ENCODE results near the gene DUSP8.
A peak's percentile ranks its signal among the peaks of the same experiment; 100 is the strongest.

DUSP8 gene

DNA sequence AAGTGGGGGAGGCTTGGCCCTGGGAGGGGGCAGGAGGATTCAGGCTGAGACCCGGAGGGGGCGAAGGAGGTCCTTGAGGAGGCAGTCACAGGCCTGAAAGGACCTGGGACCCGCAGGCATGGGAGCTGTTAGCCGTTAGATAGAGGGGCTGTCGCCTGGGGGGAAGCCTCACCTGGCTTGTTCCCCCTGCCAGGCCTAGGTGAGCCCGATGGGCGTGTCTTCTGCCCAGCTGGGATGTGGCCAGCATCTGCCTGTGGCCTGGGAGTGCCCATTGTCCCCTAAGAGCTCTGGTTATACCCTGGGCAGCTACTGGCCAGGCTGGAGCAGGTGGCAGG, 1.8 kb upstream of the DUSP8 start:
- Histone ChIP-seq H3K9me3 (ENCODE audit: insufficient read depth, low read length) (no peaks in the 10 kb centered on the region), H3K9me2 (replicated peaks; ENCODE audit: insufficient read depth, low read length) (no peaks in the 10 kb centered on the region), H3K27ac (ENCODE audit: low read depth, low read length) (no peak overlapping the region), H3K4me3 (ENCODE audit: insufficient read depth, low read length, poor library complexity, severe bottlenecking) (peak overlapping the region; percentile 47), H3K4me2 (ENCODE audit: low read depth, low read length, poor library complexity, severe bottlenecking) (peak overlapping the region; percentile 68), H4K20me1 (ENCODE audit: low read depth, low read length) (no peaks in the 10 kb centered on the region), H3K36me3 (ENCODE audit: low read length) (no peaks in the 10 kb centered on the region), H3K79me2 (ENCODE audit: insufficient read depth, low read length) (no peaks in the 10 kb centered on the region), H3K27me3 (ENCODE audit: low read length) (no peaks in the 10 kb centered on the region), H2AFZ (ENCODE audit: low read depth, low read length, severe bottlenecking) (no peak overlapping the region), H3K9ac (ENCODE audit: low read length) (peak overlapping the region; percentile 32; the same call in 1 of the 2 replicates), H3F3A (ENCODE audit: insufficient read depth) (no peaks in the 10 kb centered on the region)
- TF ChIP-seq EZH2phosphoT487 (conservative IDR thresholded peaks at IDR 0.05; ENCODE audit: low read length) (no peak), CTCF (IDR thresholded peaks at IDR 0.05; ENCODE audit: insufficient read depth, low read length, poor library complexity, severe bottlenecking) (no peak)

DNA sequence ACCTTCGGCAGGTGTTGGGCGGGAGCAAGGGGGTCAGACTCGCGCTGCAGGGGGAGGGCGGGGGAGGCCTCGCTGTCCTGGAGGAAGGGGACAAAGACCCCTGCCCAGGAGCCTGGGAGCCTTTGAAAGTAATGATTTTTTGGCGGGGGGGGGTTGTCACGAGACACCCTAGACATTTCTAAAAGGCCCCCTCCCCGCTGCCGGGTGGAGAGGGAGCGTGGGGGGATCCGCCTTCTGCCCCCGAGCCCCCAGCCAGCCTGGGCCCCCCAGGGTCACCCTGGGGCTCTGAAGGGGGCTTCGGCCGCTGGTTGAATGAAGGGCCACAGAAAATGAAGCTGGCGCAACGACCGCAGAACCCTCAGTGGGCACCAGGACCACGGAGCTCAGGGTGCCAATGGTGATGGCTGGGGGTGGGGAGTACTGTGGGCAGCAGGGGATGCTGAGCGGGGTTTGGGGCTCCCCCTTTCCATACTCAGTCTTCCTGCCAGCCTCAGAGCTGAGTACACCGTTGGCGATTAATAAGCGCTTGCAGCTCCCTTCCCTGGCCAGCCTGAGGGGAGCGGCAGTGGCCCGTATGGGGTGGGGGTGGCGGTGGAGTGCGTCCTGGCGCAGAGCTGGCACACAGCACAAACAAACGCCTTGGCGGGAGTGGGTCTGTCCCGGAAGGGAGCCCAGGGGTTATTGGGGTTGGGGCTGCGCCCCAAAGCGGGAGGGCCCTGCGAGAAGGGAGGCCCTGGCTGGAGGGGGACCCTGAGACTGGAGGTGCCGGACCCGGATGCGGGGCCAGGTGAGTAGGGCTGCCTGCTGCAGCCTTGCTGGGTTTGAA, 1.2 kb upstream of the DUSP8 start:
- peak overlapping the region; percentile 53 for H3K4me3 ChIP-seq (ENCODE audit: insufficient read depth, low read length, poor library complexity, severe bottlenecking)

GRCh38 chr11:1571760-1572196, 293 bp downstream of the DUSP8 start:
- Histone ChIP-seq H2AFZ (ENCODE audit: low read depth, low read length, severe bottlenecking) (no peak overlapping the region), H3K9me3 (ENCODE audit: insufficient read depth, low read length) (no peaks in the 10 kb centered on the region), H3K36me3 (ENCODE audit: low read length) (no peaks in the 10 kb centered on the region), H3K79me2 (ENCODE audit: insufficient read depth, low read length) (no peaks in the 10 kb centered on the region), H3K4me3 (ENCODE audit: insufficient read depth, low read length, poor library complexity, severe bottlenecking) (peak overlapping the region; percentile 16), H3K9me2 (replicated peaks; ENCODE audit: insufficient read depth, low read length) (no peaks in the 10 kb centered on the region), H3K9ac (ENCODE audit: low read length) (no peak overlapping the region; the same call in 1 of the 2 replicates), H3K27me3 (ENCODE audit: low read length) (no peaks in the 10 kb centered on the region), H3K4me2 (ENCODE audit: low read depth, low read length, poor library complexity, severe bottlenecking) (no peak overlapping the region), H4K20me1 (ENCODE audit: low read depth, low read length) (no peaks in the 10 kb centered on the region), H3F3A (ENCODE audit: insufficient read depth) (no peaks in the 10 kb centered on the region), H3K27ac (ENCODE audit: low read depth, low read length) (no peak overlapping the region)
- TF ChIP-seq CTCF (IDR thresholded peaks at IDR 0.05; ENCODE audit: insufficient read depth, low read length, poor library complexity, severe bottlenecking) (no peak), EZH2phosphoT487 (conservative IDR thresholded peaks at IDR 0.05; ENCODE audit: low read length) (no peak)

More for the DNA sequence above, 1.2 kb upstream of the DUSP8 start:
- no peaks in the 10 kb centered on the region for H3K27me3 ChIP-seq (ENCODE audit: low read length)
- H3K79me2 ChIP-seq (ENCODE audit: insufficient read depth, low read length), result no peaks in the 10 kb centered on the region
- H3K9me2 ChIP-seq (replicated peaks; ENCODE audit: insufficient read depth, low read length), result no peaks in the 10 kb centered on the region
- no peak overlapping the region for H2AFZ ChIP-seq (ENCODE audit: low read depth, low read length, severe bottlenecking)
- TF ChIP-seq CTCF (IDR thresholded peaks at IDR 0.05; ENCODE audit: insufficient read depth, low read length, poor library complexity, severe bottlenecking), result no peak
- no peak for TF ChIP-seq EZH2phosphoT487 (conservative IDR thresholded peaks at IDR 0.05; ENCODE audit: low read length)
- no peaks in the 10 kb centered on the region for H3K9me3 ChIP-seq (ENCODE audit: insufficient read depth, low read length)
- H4K20me1 ChIP-seq (ENCODE audit: low read depth, low read length), result no peaks in the 10 kb centered on the region
- H3K4me2 ChIP-seq (ENCODE audit: low read depth, low read length, poor library complexity, severe bottlenecking), result peak overlapping the region; percentile 68
- no peak overlapping the region for H3K27ac ChIP-seq (ENCODE audit: low read depth, low read length)
- no peaks in the 10 kb centered on the region for H3F3A ChIP-seq (ENCODE audit: insufficient read depth)
- H3K9ac ChIP-seq (ENCODE audit: low read length), result peak overlapping the region; percentile 51; the same call in 1 of the 2 replicates
- H3K36me3 ChIP-seq (ENCODE audit: low read length), result no peaks in the 10 kb centered on the region

All from SU-DHL-6 (cell line).